Testis (tissue), 3 donors: ENCODE measurements around the gene KLK13. TPM values are rescaled to one million over a fixed set of nuclear protein-coding genes. Genes with fewer than 3 reads are reported as not detected.

Experiments
- DNase-seq: peaks from one replicate; pipeline ENCODE4 v3.0.0-alpha.2; 2019
- H3K27ac ChIP-seq, 2 donors: fragments of 200-600 bp; sonication (generic); one replicate each; pipeline ENCODE4 v1.5.1; 2019
- H3K27me3 ChIP-seq: fragments of 200-600 bp; sonication (generic); one replicate; pipeline ENCODE4 v1.5.1; 2019
- H3K36me3 ChIP-seq: fragments of 200-600 bp; sonication (generic); one replicate; pipeline ENCODE4 v1.5.1; 2017; ENCODE audit warnings: low read depth; ENCODE audit errors: missing control alignments
- H3K4me1 ChIP-seq: fragments of 200-600 bp; sonication (generic); one replicate; pipeline ENCODE4 v1.5.1; 2019
- H3K4me3 ChIP-seq, 2 donors: fragments of 200-600 bp; sonication (generic); one replicate each; pipeline ENCODE4 v1.5.1; 2017 to 2019
- H3K9me3 ChIP-seq: fragments of 200-600 bp; sonication (generic); one replicate; pipeline ENCODE4 v1.5.1; 2017
- POLR2A ChIP-seq: fragments of 450-650 bp; IDR thresholded peaks from one replicate; pipeline ENCODE4 v1.6.1; 2017; ENCODE audit warnings: antibody characterized with exemption, mild to moderate bottlenecking, moderate library complexity
- WGBS, 2 donors: methylation state at CpG; one replicate each; pipeline ENCODE4 v1.1.5; 2018; 5-methylcytosine and 5-hydroxymethylcytosine counted together
- intact Hi-C: fragments of 100-400 bp; cut with DNase I; formaldehyde crosslinking; loops from one replicate; pipeline ENCODE4 v1.15.1; 2023; ENCODE audit warnings: low total_unique reads
- polyA plus RNA-seq: library from polyadenylated mRNA; stranded (reverse); fragments of 350-450 nt; fragmentation: Illumina TruSeq; extraction: RNeasy Lipid Tissue Mini Kit (QIAGEN cat#74804); gene quantifications from one replicate; pipeline ENCODE4 v1.2.3, GENCODE V29; 2014; ENCODE audit warnings: low read depth, low replicate concordance; ENCODE audit not compliant: insufficient read depth
- total RNA-seq, 2 donors: library from RNA; depleted of rRNA; stranded (reverse); fragments of >200 nt; gene quantifications; one replicate each; pipeline ENCODE4 v1.2.3, GENCODE V29; 2016
- TF ChIP-seq, protein P1 (sequence below), 3 experiments: fragments of 450-650 bp in 2 of 3; fragments of 200-600 bp in 1 of 3; sonication (generic) in 1 of 3; IDR thresholded peaks; one replicate each; pipeline ENCODE4 v1.5.1; 2016 to 2019; ENCODE audit warnings: antibody characterized with exemption in 3 of 3, mild to moderate bottlenecking in 2 of 3, moderate library complexity in 1 of 3

The KLK13 gene
- total and polyA plus RNA-seq, 3 donors from 2014 or later, result 3.7 to 13.0 (median 7.8) TPM

GRCh38 chr19:51047031-51047335 is 17.9 kb downstream of the KLK13 start:
- Histone ChIP-seq H3K4me3 (no peak overlapping the region), H3K36me3 (no peaks in the 10 kb centered on the region), H3K9me3 (no peaks in the 10 kb centered on the region), H3K27ac (no peak overlapping the region), H3K4me1 (no peaks in the 10 kb centered on the region), H3K27me3 (no peaks in the 10 kb centered on the region)
- TF ChIP-seq, protein P1, sequence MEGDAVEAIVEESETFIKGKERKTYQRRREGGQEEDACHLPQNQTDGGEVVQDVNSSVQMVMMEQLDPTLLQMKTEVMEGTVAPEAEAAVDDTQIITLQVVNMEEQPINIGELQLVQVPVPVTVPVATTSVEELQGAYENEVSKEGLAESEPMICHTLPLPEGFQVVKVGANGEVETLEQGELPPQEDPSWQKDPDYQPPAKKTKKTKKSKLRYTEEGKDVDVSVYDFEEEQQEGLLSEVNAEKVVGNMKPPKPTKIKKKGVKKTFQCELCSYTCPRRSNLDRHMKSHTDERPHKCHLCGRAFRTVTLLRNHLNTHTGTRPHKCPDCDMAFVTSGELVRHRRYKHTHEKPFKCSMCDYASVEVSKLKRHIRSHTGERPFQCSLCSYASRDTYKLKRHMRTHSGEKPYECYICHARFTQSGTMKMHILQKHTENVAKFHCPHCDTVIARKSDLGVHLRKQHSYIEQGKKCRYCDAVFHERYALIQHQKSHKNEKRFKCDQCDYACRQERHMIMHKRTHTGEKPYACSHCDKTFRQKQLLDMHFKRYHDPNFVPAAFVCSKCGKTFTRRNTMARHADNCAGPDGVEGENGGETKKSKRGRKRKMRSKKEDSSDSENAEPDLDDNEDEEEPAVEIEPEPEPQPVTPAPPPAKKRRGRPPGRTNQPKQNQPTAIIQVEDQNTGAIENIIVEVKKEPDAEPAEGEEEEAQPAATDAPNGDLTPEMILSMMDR (IDR thresholded peaks at IDR 0.05), result no peak
- TF ChIP-seq POLR2A, result no peak
- 28 to 33% methylated on average over 4 of the region's 4 CpGs for WGBS, 2 donors
- intact Hi-C loops, result no loop called here
- DNase-seq, result no peak

DNA sequence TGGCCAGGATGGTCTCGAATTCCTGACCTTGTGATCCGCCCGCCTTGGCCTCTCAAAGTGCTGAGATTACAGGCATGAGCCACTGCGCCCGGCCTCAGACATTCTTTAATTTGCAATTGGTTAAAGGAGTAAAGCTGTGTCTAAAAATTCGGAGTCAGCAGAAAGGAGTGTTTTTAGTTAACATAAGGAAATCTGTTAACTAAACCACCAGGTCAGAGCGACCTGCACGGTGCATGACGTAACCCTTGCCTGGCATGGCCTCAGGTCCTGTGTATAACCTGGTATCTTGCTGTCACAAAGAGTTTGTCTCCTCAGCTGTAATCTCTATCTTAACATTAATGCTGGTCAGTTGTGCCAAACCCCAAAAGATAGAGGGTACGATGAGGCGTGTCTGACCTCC is 20.6 kb downstream of the KLK13 start:
- no peak overlapping the region for H3K4me3 ChIP-seq
- WGBS, 2 donors, result 81 to 84% methylated on average over 11 of the region's 11 CpGs
- intact Hi-C loops, result no loop called here
- H3K4me1 ChIP-seq, result no peaks in the 10 kb centered on the region
- no peaks in the 10 kb centered on the region for H3K36me3 ChIP-seq
- no peak for TF ChIP-seq POLR2A
- TF ChIP-seq, protein P1 (IDR thresholded peaks at IDR 0.05), result no peak
- no peak for DNase-seq
- H3K9me3 ChIP-seq, result no peaks in the 10 kb centered on the region
- no peak overlapping the region for H3K27ac ChIP-seq
- no peaks in the 10 kb centered on the region for H3K27me3 ChIP-seq

DNA sequence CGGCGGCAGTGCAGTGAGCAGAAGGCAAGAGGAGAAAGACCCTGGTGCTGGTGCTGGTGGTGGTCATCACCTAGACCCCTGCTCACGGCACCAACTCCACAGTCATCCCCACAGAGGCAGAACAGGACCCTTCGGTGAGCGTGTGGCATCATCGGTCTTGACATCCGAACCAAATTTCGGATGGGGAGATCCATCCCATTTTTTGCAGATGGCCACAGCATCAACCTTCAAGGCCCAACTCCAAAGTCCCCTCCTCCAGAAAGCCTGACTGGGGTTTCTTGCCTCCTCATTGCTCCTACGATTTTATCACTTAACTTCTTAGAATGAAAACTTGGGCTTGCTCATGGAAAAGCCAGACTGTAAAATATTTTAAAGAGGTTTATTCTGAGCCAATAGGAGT is 21.4 kb downstream of the KLK13 start:
- no peaks in the 10 kb centered on the region for H3K9me3 ChIP-seq
- H3K4me3 ChIP-seq, result no peak overlapping the region
- intact Hi-C loops, result no loop called here
- no peaks in the 10 kb centered on the region for H3K27me3 ChIP-seq
- no peak for DNase-seq
- no peaks in the 10 kb centered on the region for H3K4me1 ChIP-seq
- TF ChIP-seq, protein P1 (IDR thresholded peaks at IDR 0.05), result no peak
- TF ChIP-seq POLR2A, result no peak
- no peak overlapping the region for H3K27ac ChIP-seq
- no peaks in the 10 kb centered on the region for H3K36me3 ChIP-seq
- WGBS, 2 donors, result 86 to 91% methylated on average over 9 of the region's 9 CpGs

- no peaks in the 10 kb centered on the region for H3K4me1 ChIP-seq
- intact Hi-C loops, result no loop called here
- no peaks in the 10 kb centered on the region for H3K27me3 ChIP-seq
- no peak for DNase-seq
- H3K27ac ChIP-seq, result no peak overlapping the region
- H3K36me3 ChIP-seq, result no peaks in the 10 kb centered on the region
- TF ChIP-seq, protein P1 (IDR thresholded peaks at IDR 0.05), result no peak
- TF ChIP-seq POLR2A, result no peak
- 93% methylated on average over 6 of the region's 6 CpGs for WGBS, 2 donors
- no peaks in the 10 kb centered on the region for H3K9me3 ChIP-seq
- H3K4me3 ChIP-seq, result no peak overlapping the region
Measured at GRCh38 chr19:51040151-51040550, 24.7 kb downstream of the KLK13 start.

DNA sequence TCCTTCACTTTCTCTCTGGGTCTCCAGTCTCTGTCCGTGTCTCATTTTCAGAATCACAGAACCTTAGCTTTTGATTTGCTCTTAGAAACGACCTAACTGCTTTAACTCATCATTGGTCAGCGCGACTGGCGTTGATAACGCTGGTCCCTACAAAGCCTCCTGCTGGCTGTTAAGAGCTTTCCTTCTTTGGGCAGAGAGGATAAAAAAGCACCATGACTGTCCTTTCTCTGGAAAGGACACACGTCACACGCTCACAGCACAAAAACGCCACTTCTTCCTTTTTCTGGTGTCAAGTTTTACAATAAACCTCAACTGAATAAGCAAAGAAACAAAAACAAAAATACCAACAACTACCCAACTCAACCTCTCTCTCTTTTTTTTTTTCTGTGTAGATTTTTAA is 28.4 kb downstream of the KLK13 start:
- Histone ChIP-seq H3K36me3 (no peaks in the 10 kb centered on the region), H3K27ac (no peak overlapping the region), H3K4me3 (no peak overlapping the region), H3K4me1 (no peaks in the 10 kb centered on the region), H3K9me3 (no peaks in the 10 kb centered on the region), H3K27me3 (no peaks in the 10 kb centered on the region)
- no peak for DNase-seq
- intact Hi-C loops, result no loop called here
- WGBS, 2 donors, result 63 to 64% methylated on average over 9 of the region's 9 CpGs
- TF ChIP-seq, protein P1 (IDR thresholded peaks at IDR 0.05), result no peak
- TF ChIP-seq POLR2A, result no peak
